H1 (cell line): Measurements from ENCODE around the gene PRKAG1. TPM values are rescaled to one million over a fixed set of nuclear protein-coding genes. Genes with fewer than 3 reads are reported as not detected.

Experiments
- CTCF ChIA-PET: fragments of 300-600 bp; sonication (Branson Sonifier 250); formaldehyde crosslinking; loops from one replicate; lab custom pipeline; 2021; ENCODE audit not compliant: partially characterized antibody; lab: Charles Lee
- POLR2A ChIA-PET: fragments of 300-600 bp; sonication (Branson Sonifier 250); formaldehyde crosslinking; loops from one replicate; lab custom pipeline; 2021; ENCODE audit warnings: inconsistent platforms; ENCODE audit not compliant: partially characterized antibody; lab: Charles Lee
- DNase-seq, 2 experiments: peaks; one replicate each; pipeline versions ENCODE4 v3.0.0 to v3.0.0-alpha.2; 2010 to 2022; ENCODE audit warnings: low spot score in 2 of 2, low read depth in 1 of 2, mixed read lengths in 1 of 2
- FAIRE-seq: peaks from 2 replicates; lab custom pipeline; 2011; peaks lifted over from hg19 to GRCh38; lab: Jason Lieb, UNC
- H2AFZ ChIP-seq: 2 replicates; pipeline ENCODE4 v1.8.1; 2012; ENCODE audit warnings: low read length, inconsistent platforms
- H2AK5ac ChIP-seq: 2 replicates; pipeline ENCODE4 v1.6.1; 2013; ENCODE audit warnings: low read depth, low read length
- H2BK120ac ChIP-seq: replicated peaks from 2 replicates; pipeline ENCODE3; 2013; ENCODE audit warnings: low read depth, low read length, inconsistent platforms
- H2BK12ac ChIP-seq: 2 replicates; pipeline ENCODE4 v1.6.1; 2013; ENCODE audit warnings: low read depth, low read length
- H2BK15ac ChIP-seq: 2 replicates; pipeline ENCODE4 v1.6.1; 2013; ENCODE audit warnings: low read length
- H2BK20ac ChIP-seq: 2 replicates; pipeline ENCODE4 v1.6.1; 2013; ENCODE audit warnings: low read length
- H2BK5ac ChIP-seq: 2 replicates; pipeline ENCODE4 v1.6.1; 2013; ENCODE audit warnings: low read depth, low read length
- H3K14ac ChIP-seq: 2 replicates; pipeline ENCODE4 v1.6.1; 2013; ENCODE audit warnings: inconsistent platforms; ENCODE audit not compliant: insufficient read length
- H3K18ac ChIP-seq: 2 replicates; pipeline ENCODE4 v1.6.1; 2013; ENCODE audit warnings: low read length; ENCODE audit errors: extremely low read depth
- H3K23ac ChIP-seq: 2 replicates; pipeline ENCODE4 v1.6.1; 2013; ENCODE audit warnings: inconsistent platforms; ENCODE audit not compliant: insufficient read length
- H3K23me2 ChIP-seq: 2 replicates; pipeline ENCODE4 v1.6.1; 2013; ENCODE audit warnings: low read depth, low read length
- H3K27ac ChIP-seq: 2 replicates; pipeline ENCODE4 v1.6.1; 2011; ENCODE audit warnings: low read depth, low read length, inconsistent platforms
- H3K27me3 ChIP-seq, 4 experiments: replicated peaks in 1 of 4; 1 replicate in 1 of 4; 2 replicates in 3 of 4; pipeline versions ENCODE4 v1.6.1 to v1.8.1; 2011 to 2013; ENCODE audit warnings: low read length in 3 of 4, mild to moderate bottlenecking in 3 of 4, inconsistent platforms in 2 of 4, mixed read lengths in 2 of 4, moderate library complexity in 1 of 4; ENCODE audit not compliant: control insufficient read depth in 3 of 4, insufficient read depth in 3 of 4; ENCODE audit errors: extremely low read depth in 1 of 4
- H3K36me3 ChIP-seq, 4 experiments: 2 replicates each; pipeline versions ENCODE4 v1.6.1 to v1.8.1; 2011 to 2013; ENCODE audit warnings: mild to moderate bottlenecking in 4 of 4, low read length in 3 of 4, moderate library complexity in 2 of 4, control low read depth in 1 of 4, inconsistent platforms in 1 of 4; ENCODE audit not compliant: insufficient read depth in 4 of 4, control insufficient read depth in 2 of 4
- H3K4ac ChIP-seq: replicated peaks from 2 replicates; pipeline ENCODE3; 2013; ENCODE audit warnings: low read length, low read depth, mixed read lengths, inconsistent platforms; ENCODE audit not compliant: insufficient read length
- H3K4me1 ChIP-seq, 4 experiments: replicated peaks in 1 of 4; 1 replicate in 1 of 4; 2 replicates in 3 of 4; pipeline versions ENCODE4 v1.6.1 to v1.8.1; 2011 to 2013; ENCODE audit warnings: low read length in 3 of 4, inconsistent platforms in 2 of 4, mixed read lengths in 1 of 4; ENCODE audit not compliant: insufficient read depth in 4 of 4, control insufficient read depth in 3 of 4
- H3K4me2 ChIP-seq, 2 experiments: 2 replicates each; pipeline versions ENCODE4 v1.6.1 to v1.8.1; 2011 to 2013; ENCODE audit warnings: low read depth in 2 of 2, low read length in 2 of 2, control low read depth in 1 of 2, inconsistent platforms in 1 of 2, mild to moderate bottlenecking in 1 of 2; ENCODE audit not compliant: insufficient read depth in 1 of 2
- H3K4me3 ChIP-seq, 4 experiments: fragments of 200-600, 300-600 bp in 1 of 4; sonication (generic), shearing (Covaris generic), sonication (Bioruptor Twin) in 1 of 4; 2 replicates each; pipeline versions ENCODE4 v1.5.1 to v1.8.1; 2011 to 2016; ENCODE audit warnings: low read length in 4 of 4, low read depth in 3 of 4, control low read depth in 2 of 4, inconsistent platforms in 2 of 4, mild to moderate bottlenecking in 2 of 4, mixed read lengths in 1 of 4, moderate library complexity in 1 of 4; ENCODE audit not compliant: insufficient read depth in 2 of 4; ENCODE audit errors: extremely low read depth in 1 of 4
- H3K56ac ChIP-seq: replicated peaks from 2 replicates; pipeline ENCODE3; 2013; ENCODE audit warnings: low read depth, mild to moderate bottlenecking, mixed read lengths, low read length, inconsistent platforms; ENCODE audit not compliant: insufficient read length
- H3K79me1 ChIP-seq: 2 replicates; pipeline ENCODE4 v1.6.1; 2013; ENCODE audit warnings: low read depth, low read length, control low read depth
- H3K79me2 ChIP-seq, 2 experiments: 2 replicates each; pipeline versions ENCODE4 v1.6.1 to v1.8.1; 2012 to 2013; ENCODE audit warnings: low read length in 2 of 2, mild to moderate bottlenecking in 2 of 2, inconsistent platforms in 1 of 2; ENCODE audit not compliant: insufficient read depth in 2 of 2, control insufficient read depth in 1 of 2
- H3K9ac ChIP-seq, 4 experiments: replicated peaks in 1 of 4; 1 replicate in 1 of 4; 2 replicates in 3 of 4; pipeline versions ENCODE4 v1.6.1 to v1.8.1; 2011 to 2013; ENCODE audit warnings: low read depth in 3 of 4, low read length in 3 of 4, control low read depth in 2 of 4, mild to moderate bottlenecking in 2 of 4, moderate library complexity in 2 of 4, inconsistent platforms in 1 of 4; ENCODE audit errors: extremely low read depth in 1 of 4
- H3K9me3 ChIP-seq, 2 experiments: 2 replicates each; pipeline versions ENCODE4 v1.6.1 to v1.8.1; 2012 to 2013; ENCODE audit warnings: mild to moderate bottlenecking in 2 of 2, moderate library complexity in 2 of 2, control low read depth in 1 of 2, inconsistent platforms in 1 of 2, low read depth in 1 of 2, low read length in 1 of 2, mixed read lengths in 1 of 2; ENCODE audit not compliant: insufficient read depth in 2 of 2
- H4K20me1 ChIP-seq, 2 experiments: replicated peaks in 1 of 2; 2 replicates each; pipeline versions ENCODE3 to v1.8.1; 2011 to 2013; ENCODE audit warnings: inconsistent platforms in 2 of 2, low read length in 2 of 2, mild to moderate bottlenecking in 1 of 2; ENCODE audit not compliant: insufficient read depth in 2 of 2, control insufficient read depth in 1 of 2
- H4K5ac ChIP-seq: 2 replicates; pipeline ENCODE4 v1.6.1; 2013; ENCODE audit warnings: low read length, low read depth, mixed read lengths, inconsistent platforms; ENCODE audit not compliant: insufficient read length
- H4K8ac ChIP-seq: 2 replicates; pipeline ENCODE4 v1.8.0; 2013; ENCODE audit warnings: mild to moderate bottlenecking, moderate library complexity, low read length, inconsistent platforms; ENCODE audit not compliant: insufficient read depth; ENCODE audit errors: extremely low read depth
- H4K91ac ChIP-seq: replicated peaks from 2 replicates; pipeline ENCODE3; 2013; ENCODE audit warnings: low read length, mixed read lengths, inconsistent platforms; ENCODE audit not compliant: insufficient read length
- ATF2 ChIP-seq: IDR thresholded peaks from 2 replicates; pipeline ENCODE4 v1.6.1; 2012; ENCODE audit warnings: low read length, inconsistent platforms
- ATF3 ChIP-seq: IDR thresholded peaks from 2 replicates; pipeline ENCODE4 v1.6.1; 2011; ENCODE audit warnings: low read depth, mild to moderate bottlenecking, low read length; ENCODE audit not compliant: insufficient read depth
- CHD2 ChIP-seq: IDR thresholded peaks from 2 replicates; pipeline ENCODE4 v1.6.1; 2012; ENCODE audit warnings: low read length, improper control_type of control experiment
- HDAC6 ChIP-seq: IDR thresholded peaks from one replicate; pipeline ENCODE4 v1.7.1; 2012; ENCODE audit warnings: low read depth, mild to moderate bottlenecking, inconsistent platforms, low read length, moderate library complexity
- JUND ChIP-seq: IDR thresholded peaks from 2 replicates; pipeline ENCODE4 v1.6.1; 2011; ENCODE audit warnings: mild to moderate bottlenecking, improper control_type of control experiment, low read length
- POLR2A ChIP-seq, 2 experiments: IDR thresholded peaks; 1 replicate in 1 of 2; 2 replicates in 1 of 2; pipeline ENCODE4 v1.6.1; 2011; ENCODE audit warnings: low read depth in 2 of 2, low read length in 2 of 2, mild to moderate bottlenecking in 2 of 2; ENCODE audit errors: control extremely low read depth in 1 of 2
- RFX5 ChIP-seq: IDR thresholded peaks from 2 replicates; pipeline ENCODE4 v1.6.1; 2011; ENCODE audit warnings: low read depth, low read length, improper control_type of control experiment, borderline replicate concordance
- RNF2 ChIP-seq: fragments of 200-900, 300-1000 bp; sonication (generic); IDR thresholded peaks from 2 replicates; pipeline ENCODE4 v1.7.1; 2016; ENCODE audit warnings: borderline replicate concordance, low read depth, mild to moderate bottlenecking, antibody characterized with exemption, low read length; ENCODE audit not compliant: poor library complexity, severe bottlenecking; ENCODE audit errors: missing control alignments
- SRF ChIP-seq: IDR thresholded peaks from 2 replicates; pipeline ENCODE4 v1.6.1; 2011; ENCODE audit warnings: mild to moderate bottlenecking, low read depth, low read length, moderate library complexity
- TBP ChIP-seq: IDR thresholded peaks from 2 replicates; pipeline ENCODE4 v1.6.1; 2011; ENCODE audit warnings: low read depth, low read length, improper control_type of control experiment
- WGBS, 2 experiments: shearing (Covaris generic) in 1 of 2; methylation state at CpG; one replicate each; pipeline versions ENCODE4 v1.1.6 to v1.1.7; 2013 to 2015; ENCODE audit warnings: low lambda C conversion rate in 2 of 2, mixed read lengths in 2 of 2, inconsistent platforms in 1 of 2, low coverage in 1 of 2, missing lambda C conversion rate in 1 of 2; ENCODE audit not compliant: insufficient replicate concordance in 2 of 2, insufficient coverage in 1 of 2, insufficient read length in 1 of 2; ENCODE audit errors: extremely low coverage in 1 of 2, missing lambda C conversion rate in 1 of 2; 5-methylcytosine and 5-hydroxymethylcytosine counted together
- polyA plus RNA-seq, 7 experiments: library from polyadenylated mRNA; depleted of rRNA in 3 of 7; stranded (reverse) in 5 of 7; unstranded in 2 of 7; fragments of >200 nt in 5 of 7; fragments of 200-250 nt in 2 of 7; gene quantifications; 1 replicate in 5 of 7; 2 replicates in 1 of 7; 4 replicates in 1 of 7; pipeline versions ENCODE4 v1.2.1 to v1.2.3, GENCODE V29; 2011 to 2013; ENCODE audit warnings: missing spikeins in 2 of 7, mixed read lengths in 2 of 7
- total RNA-seq: library from RNA; stranded (reverse); fragmentation: NEBNext Ultra II Directional; extraction: Animal tissue kit (Norgen Biotek cat#: 25700); gene quantifications from 2 replicates; pipeline ENCODE4 v1.2.1, GENCODE V29; 2021

Gene PRKAG1
- total and polyA plus RNA-seq, 2 of the 8 experiments (the other 6 are each of a cell fraction or from before 2014, with no cell fraction given): 38.6 to 57.5 TPM

DNA sequence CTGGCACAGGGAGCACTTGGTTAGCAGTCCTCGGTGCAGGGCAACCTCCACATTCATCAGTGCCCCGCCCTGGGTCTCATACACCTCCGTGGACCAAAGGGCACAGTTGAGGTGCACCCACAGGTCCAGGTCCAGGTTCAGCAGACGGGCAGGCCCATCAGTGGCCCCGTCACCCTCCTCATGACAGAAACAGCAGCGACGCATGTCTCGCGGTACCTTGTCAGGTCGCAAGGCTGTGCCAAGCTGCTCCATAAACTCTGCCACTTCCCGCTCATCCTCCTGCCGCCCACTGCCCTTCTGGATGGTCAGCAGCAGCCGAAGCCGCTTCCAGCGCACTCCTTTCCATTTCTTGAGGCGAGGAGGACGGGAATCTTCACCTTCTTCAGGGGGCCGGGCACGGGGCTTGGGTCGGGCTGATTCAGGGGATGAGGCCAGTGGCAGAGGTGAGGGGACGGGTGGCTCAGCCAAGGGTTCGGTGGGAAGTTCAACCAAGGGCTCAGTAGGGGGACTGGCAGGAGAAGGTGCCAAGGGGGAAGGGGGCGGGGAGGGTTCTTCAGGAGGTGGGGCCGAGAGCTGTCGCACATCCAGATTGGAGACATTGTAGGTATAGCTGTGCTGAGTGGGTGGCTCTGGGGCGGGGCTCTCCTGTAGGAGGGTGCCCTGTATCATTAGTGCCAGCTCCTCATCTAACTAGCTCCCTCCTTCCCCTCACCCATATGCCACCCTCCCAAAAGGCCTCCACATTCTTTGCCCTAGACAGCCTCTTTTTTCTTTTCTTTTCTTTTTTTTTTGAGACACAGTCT lies 8.3 kb upstream of the PRKAG1 start:
- ChIA-PET POLR2A (interaction anchor here (0.6 to 22.2 kb wide), 3 partner anchors 14 to 113 kb away, joined by 3 to 339 read pairs (median 3); no protein-coding TSS in a partner anchor), CTCF (interaction anchor here (1.1 to 4.9 kb wide), 3 partner anchors 18 to 88 kb away, joined by 3 to 43 read pairs (median 5); no protein-coding TSS in a partner anchor)
- Histone ChIP-seq H4K20me1 (peaks cover 6 to 10% of the 10 kb centered on the region in 2 experiments), H3K9me3 (no peaks in the 10 kb centered on the region), H2BK5ac (no peak overlapping the region), H2BK15ac (no peak overlapping the region), H3K56ac (no peak overlapping the region), H3K79me1 (no peaks in the 10 kb centered on the region; the same call in 1 of the 2 replicates), H3K4me1 (no peaks in the 10 kb centered on the region), H3K23ac (no peak overlapping the region), H3K4me3 (no peak overlapping the region), H2AK5ac (no peak overlapping the region), H2BK12ac (no peak overlapping the region), H4K5ac (no peak overlapping the region), H3K79me2 (no peaks in the 10 kb centered on the region), H3K14ac (no peak overlapping the region), H4K91ac (no peak overlapping the region), H4K8ac (no peak overlapping the region; the same call in 1 of the 2 replicates), H3K36me3 (peaks cover 37 to 81% (median 72%) of the 10 kb centered on the region in 4 experiments; a peak in 7 of 8 replicates), H2BK120ac (no peak overlapping the region), H2BK20ac (no peak overlapping the region), H3K18ac (no peak overlapping the region), H3K27me3 (no peaks in the 10 kb centered on the region), H3K4me2 (no peak overlapping the region), H2AFZ (no peak overlapping the region), H3K27ac (no peak overlapping the region), H3K4ac (no peak overlapping the region), H3K9ac (no peak overlapping the region), H3K23me2 (no peaks in the 10 kb centered on the region)
- WGBS, 2 experiments: 93% methylated on average over 22 of the region's 26 CpGs; no CpG with 5 or more reads in 1 of the 2 experiments
- DNase-seq (no peak), FAIRE-seq (no peak)
- TF ChIP-seq POLR2A (IDR thresholded peaks at IDR 0.05; ENCODE audit: control extremely low read depth in 1 of 2, low read depth in 2 of 2, low read length in 2 of 2) (no peak), ATF2 (no peak), RFX5 (no peak), SRF (no peak), TBP (no peak), RNF2 (no peak), JUND (no peak), HDAC6 (no peak), ATF3 (no peak), CHD2 (no peak)
